IPS-NIHi11 (cell line): Measurements from ENCODE around the gene SRXN1.

Experiments used
- DNase-seq: peaks from one replicate; pipeline ENCODE4 v3.0.0; 2012; ENCODE audit warnings: mixed read lengths, low spot score

Gene SRXN1

DNA sequence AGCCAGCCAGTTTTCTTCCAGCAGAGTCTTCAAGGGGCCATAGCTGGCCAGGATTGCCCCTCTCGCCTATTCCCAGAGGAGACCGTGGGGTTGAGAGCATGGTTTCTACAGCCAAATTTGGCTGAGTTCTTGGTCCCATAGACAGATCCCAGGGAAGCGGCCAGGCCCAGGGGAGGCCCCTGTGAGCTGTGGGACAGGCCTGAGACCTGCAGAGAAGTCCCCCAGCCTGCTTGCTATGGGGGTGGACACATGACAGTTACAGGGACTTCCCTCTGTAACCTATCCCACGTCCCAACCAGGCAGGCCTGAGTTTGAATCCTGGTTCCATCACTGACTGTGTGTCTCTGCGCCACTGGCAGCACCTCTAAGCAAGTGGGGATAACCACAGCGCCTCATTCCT, 45.5 kb downstream of the SRXN1 start:
- no peak for DNase-seq

GRCh38 chr20:605237-605636, 47.8 kb downstream of the SRXN1 start:
- DNase-seq: no peak

DNA sequence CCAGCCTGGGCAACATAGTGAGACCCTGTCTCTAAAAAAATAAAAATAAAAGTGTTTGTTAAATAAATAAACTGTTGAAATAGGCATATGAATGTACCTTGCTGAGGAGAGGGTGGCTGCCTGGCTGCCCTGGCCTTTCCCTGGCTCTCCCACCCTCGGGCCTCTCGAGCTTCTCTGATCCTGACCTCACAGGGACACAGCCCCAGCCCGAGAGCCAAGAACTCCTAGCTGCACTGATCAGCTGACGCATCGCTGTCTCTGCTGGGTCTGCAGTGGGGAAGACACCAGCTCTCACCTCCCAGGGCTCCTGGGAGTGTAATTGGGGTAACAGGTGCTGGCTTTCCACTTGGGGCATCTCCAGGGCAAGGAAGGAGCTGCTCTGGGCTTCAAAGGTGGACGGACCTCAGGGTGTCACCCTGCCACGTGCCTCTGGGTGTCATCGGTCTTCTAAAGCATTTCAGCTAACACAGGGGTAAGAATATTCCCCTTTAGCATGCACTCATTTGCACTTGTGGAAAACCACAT, 49.8 kb downstream of the SRXN1 start:
- DNase-seq: no peak

DNA sequence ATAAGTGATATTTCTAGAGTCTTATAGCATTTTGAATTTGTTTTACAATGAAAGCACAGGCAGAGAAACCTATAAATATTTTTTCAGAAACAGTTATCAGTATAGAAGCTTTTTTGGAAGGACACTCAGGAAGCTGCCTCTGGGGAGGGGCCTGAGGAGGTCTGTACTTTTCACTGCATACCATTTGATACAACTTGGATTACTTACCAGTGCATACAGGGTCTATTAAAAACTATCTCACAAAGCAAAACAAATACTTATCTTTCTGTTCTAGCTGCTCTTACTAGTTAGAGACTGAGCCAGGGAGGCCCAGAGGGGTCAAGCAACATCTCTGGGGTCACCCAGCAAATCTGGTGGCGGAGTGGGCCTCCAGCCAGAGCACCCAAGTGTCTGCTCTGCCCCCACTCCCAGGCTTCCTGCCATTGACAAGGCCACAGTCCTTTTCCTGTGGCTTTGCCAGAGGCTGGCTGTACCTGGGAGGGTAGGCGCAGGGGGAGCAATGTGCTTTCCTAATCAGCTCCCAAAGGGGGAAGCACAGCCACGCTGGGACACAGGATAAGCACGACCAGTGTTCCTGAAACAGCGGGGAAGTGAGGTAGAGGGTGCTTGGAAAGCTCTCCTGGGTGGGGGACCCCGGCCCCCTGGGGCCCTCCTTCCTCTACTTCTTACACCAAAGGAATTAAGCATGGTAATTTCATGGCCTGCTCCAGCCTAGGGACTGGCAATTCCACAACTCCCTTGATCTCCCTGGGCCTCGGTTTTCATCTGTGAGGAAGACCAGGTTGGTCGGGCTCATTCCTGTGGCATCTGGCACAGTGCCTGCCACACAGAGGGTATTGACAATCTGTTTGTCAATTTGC, 50.7 kb downstream of the SRXN1 start:
- no peak for DNase-seq

DNA sequence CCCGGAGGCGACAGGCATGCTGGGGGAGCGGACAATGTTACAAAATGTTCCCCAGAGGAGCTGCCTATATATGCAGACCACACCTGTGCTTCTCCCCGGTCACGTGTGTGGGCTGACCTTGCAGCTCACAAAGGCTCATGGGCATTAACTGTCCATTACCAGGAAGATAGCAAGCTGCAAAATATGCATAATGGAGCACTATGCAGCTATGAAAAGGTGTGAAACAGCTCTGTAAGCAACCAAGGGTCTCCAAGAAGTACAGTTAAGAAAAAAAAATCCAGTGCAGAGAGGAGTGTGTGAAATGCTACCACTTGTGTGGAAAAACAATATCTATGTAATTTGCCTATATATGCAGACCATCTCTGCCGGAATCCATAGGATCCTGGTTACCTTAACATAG, 52.3 kb downstream of the SRXN1 start:
- DNase-seq: no peak

DNA sequence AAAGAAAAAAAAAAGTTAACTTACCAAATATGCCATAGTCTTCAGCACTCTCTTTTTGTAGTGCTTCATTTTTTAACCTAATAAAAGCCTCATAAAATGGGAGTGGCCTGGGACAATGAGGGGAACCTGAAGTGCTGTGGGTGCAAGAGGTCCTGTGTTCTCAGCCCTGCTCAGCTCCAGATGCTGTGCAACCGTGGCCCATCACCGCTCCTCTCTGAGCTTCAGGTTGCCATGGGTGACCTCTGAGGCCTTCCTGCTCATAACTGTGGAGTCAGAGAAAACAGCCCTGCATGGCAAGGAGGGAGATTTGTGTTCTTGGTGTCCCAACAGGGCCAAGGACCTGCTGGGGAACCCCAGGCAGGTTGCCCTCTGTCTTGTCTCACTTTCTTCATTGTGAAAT, 52.9 kb downstream of the SRXN1 start:
- DNase-seq: no peak

DNA sequence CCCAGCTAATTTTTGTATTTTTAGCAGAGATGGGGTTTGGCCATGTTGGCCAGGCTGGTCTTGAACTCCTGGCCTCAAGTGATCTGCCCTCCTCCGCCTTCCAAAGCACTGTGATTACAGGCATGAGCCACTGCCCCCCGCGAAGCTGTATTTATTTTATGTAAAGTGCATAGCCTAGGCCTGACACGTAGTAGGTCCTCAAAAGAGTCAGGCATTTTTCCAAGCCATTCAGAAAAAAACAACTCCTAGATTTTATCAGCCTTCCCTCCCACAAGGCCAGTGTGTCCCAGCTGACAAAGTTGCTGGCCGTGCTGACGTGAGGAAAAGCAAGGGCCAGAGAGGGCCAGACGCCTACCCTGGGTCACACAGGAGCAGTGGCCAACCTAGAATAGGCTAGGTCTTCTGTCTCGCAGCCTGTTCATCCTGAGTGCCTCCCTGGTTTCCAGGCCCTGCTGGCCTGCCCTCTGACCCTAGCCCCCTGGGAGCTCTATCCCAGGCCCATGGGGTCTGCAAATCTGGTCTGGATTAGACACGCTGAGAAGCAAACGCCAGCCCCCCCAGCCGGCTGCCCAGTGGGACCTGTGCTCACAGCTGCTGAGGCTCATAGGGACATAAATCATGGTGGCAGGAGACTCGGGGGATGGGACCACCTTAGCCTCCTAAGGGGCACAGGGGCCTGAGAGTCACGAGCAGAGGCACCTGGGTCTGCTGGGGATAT, 54.7 kb downstream of the SRXN1 start:
- no peak for DNase-seq

DNA sequence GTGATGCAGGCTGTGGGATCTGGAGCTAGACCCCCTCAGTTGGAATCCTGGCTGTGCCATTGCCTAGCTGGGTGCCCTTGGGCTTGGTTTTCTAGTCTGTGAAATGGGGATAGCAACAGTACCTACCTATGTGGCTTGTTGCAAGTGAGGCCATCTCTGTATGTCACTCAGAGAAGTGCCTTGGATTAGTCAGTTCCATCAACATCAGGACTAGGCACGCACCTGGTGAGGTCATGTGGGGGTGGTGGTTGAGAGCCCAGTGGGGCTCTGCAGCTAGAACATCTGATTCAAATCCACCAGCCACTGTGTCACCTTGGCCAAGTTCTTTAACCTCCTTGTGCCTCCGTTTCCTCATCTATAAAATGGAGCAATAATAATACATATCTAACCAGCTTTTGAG, 55.4 kb downstream of the SRXN1 start:
- DNase-seq: no peak
